T-cell (primary cell): Measurements from ENCODE around the gene PTPRT. TPM values are rescaled to one million over a fixed set of nuclear protein-coding genes. Genes with fewer than 3 reads are reported as not detected.

Experiments
- ATAC-seq, 4 experiments: fragments of 200-7000 bp in 3 of 4; fragments of 150-1000 bp in 1 of 4; cut with Tn5 transposase; replicated peaks in 1 of 4; 1 replicate in 3 of 4; 2 replicates in 1 of 4; pipeline ENCODE4 v1.10.0; 2021; ENCODE audit warnings: moderate library complexity in 3 of 4, mild to moderate bottlenecking in 2 of 4, moderate number of reproducible peaks in 1 of 4
- CTCF ChIA-PET, 2 donors: fragments of 300-600 bp; sonication (Branson Sonifier 250); formaldehyde crosslinking; loops; one replicate each; lab custom pipeline; 2022; ENCODE audit warnings: antibody characterized with exemption in 2 of 2; lab: Charles Lee
- POLR2A ChIA-PET, 2 donors: fragments of 300-600 bp; sonication (Branson Sonifier 250); formaldehyde crosslinking; loops; one replicate each; lab custom pipeline; 2022; ENCODE audit warnings: antibody characterized with exemption in 2 of 2; lab: Charles Lee
- DNase-seq, 35 experiments: peaks; one replicate each; pipeline versions ENCODE4 v3.0.0 to v3.0.0-alpha.2; 2013 to 2023
- H3K27ac ChIP-seq: one replicate; pipeline ENCODE4 v1.5.1; 2013; ENCODE audit warnings: low read length
- H3K27me3 ChIP-seq, 2 experiments: replicated peaks in 1 of 2; 1 replicate in 1 of 2; 2 replicates in 1 of 2; pipeline versions ENCODE4 v1.6.1 to v1.7.0; 2013; ENCODE audit warnings: low read length in 1 of 2, mixed read lengths in 1 of 2; ENCODE audit not compliant: control insufficient read depth in 2 of 2, insufficient read depth in 2 of 2; ENCODE audit errors: extremely low read depth in 1 of 2
- H3K36me3 ChIP-seq, 2 donors: 1 replicate in 1 of 2; 2 replicates in 1 of 2; pipeline versions ENCODE4 v1.6.1 to v1.7.0; 2013; ENCODE audit warnings: low read length in 1 of 2; ENCODE audit not compliant: control insufficient read depth in 2 of 2, insufficient read depth in 1 of 2; ENCODE audit errors: extremely low read depth in 1 of 2
- H3K4me1 ChIP-seq, 2 experiments: 1 replicate in 1 of 2; 2 replicates in 1 of 2; pipeline versions ENCODE4 v1.6.1 to v1.7.0; 2013; ENCODE audit warnings: low read length in 2 of 2, mixed read lengths in 1 of 2; ENCODE audit not compliant: insufficient read depth in 2 of 2, control insufficient read depth in 1 of 2; ENCODE audit errors: extremely low read depth in 1 of 2
- H3K4me3 ChIP-seq, 2 donors: 1 replicate in 1 of 2; 2 replicates in 1 of 2; pipeline versions ENCODE4 v1.5.1 to v1.7.0; 2013; ENCODE audit warnings: mild to moderate bottlenecking in 2 of 2, low read length in 1 of 2, moderate library complexity in 1 of 2; ENCODE audit not compliant: control insufficient read depth in 1 of 2; ENCODE audit errors: extremely low read depth in 1 of 2
- H3K9me3 ChIP-seq: 2 replicates; pipeline ENCODE4 v1.7.0; 2013
- H3K27ac Mint-ChIP-seq, 2 donors: one replicate each; pipeline ENCODE4 v1.8.0; 2020 to 2021; ENCODE audit warnings: mild to moderate bottlenecking in 2 of 2, mixed read lengths in 2 of 2
- H3K27me3 Mint-ChIP-seq, 2 donors: one replicate each; pipeline ENCODE4 v1.8.0; 2021 to 2022; ENCODE audit warnings: mixed read lengths in 2 of 2
- H3K36me3 Mint-ChIP-seq: one replicate; pipeline ENCODE4 v1.8.0; 2021; ENCODE audit warnings: mixed read lengths
- H3K4me1 Mint-ChIP-seq, 3 donors: one replicate each; pipeline ENCODE4 v1.8.0; 2020 to 2022; ENCODE audit warnings: mixed read lengths in 3 of 3, mild to moderate bottlenecking in 1 of 3
- H3K4me3 Mint-ChIP-seq, 3 donors: one replicate each; pipeline ENCODE4 v1.8.0; 2020 to 2022; ENCODE audit warnings: mild to moderate bottlenecking in 3 of 3, mixed read lengths in 3 of 3, moderate library complexity in 3 of 3
- H3K9me3 Mint-ChIP-seq, 3 donors: one replicate each; pipeline ENCODE4 v1.8.0; 2020 to 2022; ENCODE audit warnings: mixed read lengths in 3 of 3
- WGBS: methylation state at CpG from one replicate; pipeline ENCODE4 v1.1.5; 2013; ENCODE audit warnings: missing lambda C conversion rate; ENCODE audit not compliant: insufficient coverage; 5-methylcytosine and 5-hydroxymethylcytosine counted together
- total RNA-seq, 35 experiments: library from RNA in 6 of 35; stranded (reverse) in 6 of 35; fragments of 120-200 nt in 1 of 35; gene quantifications; one replicate each; pipeline versions ENCODE4 v1.2.1 to v1.2.4 and lab custom pipeline; 2013 to 2026

PTPRT gene
- total RNA-seq, 5 donors from 2014 or later (not counting 1 experiment from before 2014, with no cell fraction given): not detected

- Histone ChIP-seq H3K27me3 (no peaks in the 10 kb centered on the region), H3K4me3 (no peak overlapping the region), H3K9me3 (no peaks in the 10 kb centered on the region), H3K4me1 (no peaks in the 10 kb centered on the region), H3K36me3 (no peaks in the 10 kb centered on the region), H3K27ac (no peak overlapping the region)
- H3K4me3 Mint-ChIP-seq: no peak overlapping the region
- no peak overlapping the region for H3K27ac Mint-ChIP-seq
- H3K9me3 Mint-ChIP-seq: peaks cover 4 to 12% (median 5%) of the 10 kb centered on the region in 3 donors
- H3K36me3 Mint-ChIP-seq: no peaks in the 10 kb centered on the region
- no CpG with 5 or more reads among the region's 5 CpGs for WGBS
- H3K27me3 Mint-ChIP-seq: no peaks in the 10 kb centered on the region
- DNase-seq (no peak), ATAC-seq (no peak)
- no peaks in the 10 kb centered on the region for H3K4me1 Mint-ChIP-seq
- ChIA-PET POLR2A (no interaction called here), CTCF (no interaction called here)
Measured at GRCh38 chr20:43007525-43007924, 182.2 kb downstream of the PTPRT start.

DNA sequence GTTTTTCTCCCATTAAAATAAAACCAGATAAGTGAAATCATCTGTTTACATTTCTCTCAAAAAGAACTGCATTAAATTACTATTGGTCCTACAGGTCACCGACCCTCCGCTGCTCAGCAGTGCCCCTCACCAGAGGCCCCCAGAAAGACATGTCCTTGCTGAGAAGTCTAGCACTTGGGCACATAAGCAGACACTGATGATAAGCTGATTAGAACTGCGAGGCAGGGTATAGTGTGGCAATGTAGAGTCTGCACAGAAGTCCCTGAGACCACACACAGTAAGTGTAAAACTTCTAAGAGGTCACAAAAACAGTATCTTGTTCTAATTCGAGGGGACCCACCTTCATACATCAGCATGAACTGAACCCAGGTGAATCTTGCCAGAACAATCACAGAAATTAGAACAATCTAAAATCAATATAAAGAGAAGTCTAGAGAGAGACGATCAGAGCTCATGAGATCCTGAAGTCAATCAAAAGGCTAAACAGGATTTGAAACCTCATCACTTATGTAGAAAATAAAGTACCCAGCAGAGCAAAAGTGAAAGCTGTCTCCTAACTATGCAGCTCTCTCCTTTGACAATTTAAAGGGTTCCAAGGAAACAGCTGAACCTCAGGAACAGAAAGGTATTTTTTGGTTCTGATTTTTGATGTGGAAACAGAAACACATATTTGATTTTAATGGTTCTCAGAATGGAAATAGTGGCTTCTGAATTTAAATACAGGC is 182.9 kb downstream of the PTPRT start:
- 76% methylated on average over 3 of the region's 5 CpGs for WGBS

GRCh38 chr20:43003318-43003944 is 186.3 kb downstream of the PTPRT start:
- Histone ChIP-seq H3K27ac (no peak overlapping the region), H3K36me3 (no peaks in the 10 kb centered on the region), H3K9me3 (no peaks in the 10 kb centered on the region), H3K4me1 (no peaks in the 10 kb centered on the region), H3K4me3 (no peak overlapping the region), H3K27me3 (no peaks in the 10 kb centered on the region)
- no peaks in the 10 kb centered on the region for H3K27me3 Mint-ChIP-seq
- H3K4me1 Mint-ChIP-seq: no peaks in the 10 kb centered on the region
- ChIA-PET CTCF (no interaction called here), POLR2A (no interaction called here)
- no peak for ATAC-seq
- peaks cover 0 to 4% (median 0%) of the 10 kb centered on the region in 3 donors for H3K9me3 Mint-ChIP-seq
- no peak overlapping the region for H3K27ac Mint-ChIP-seq
- H3K4me3 Mint-ChIP-seq: no peak overlapping the region
- H3K36me3 Mint-ChIP-seq: no peaks in the 10 kb centered on the region
- DNase-seq: no peak
- 83% methylated on average over 2 of the region's 6 CpGs for WGBS

More for the DNA sequence above, 182.9 kb downstream of the PTPRT start:
- Mint-ChIP-seq H3K27me3 (no peaks in the 10 kb centered on the region), H3K27ac (no peak overlapping the region), H3K36me3 (no peaks in the 10 kb centered on the region), H3K4me1 (no peaks in the 10 kb centered on the region), H3K9me3 (peaks cover 4 to 9% (median 5%) of the 10 kb centered on the region in 3 donors), H3K4me3 (no peak overlapping the region)
- DNase-seq: no peak
- no peaks in the 10 kb centered on the region for H3K9me3 ChIP-seq
- ATAC-seq: no peak
- POLR2A ChIA-PET: no interaction called here
- CTCF ChIA-PET: no interaction called here
- no peaks in the 10 kb centered on the region for H3K27me3 ChIP-seq
- H3K4me1 ChIP-seq: no peaks in the 10 kb centered on the region
- H3K36me3 ChIP-seq: no peaks in the 10 kb centered on the region
- no peak overlapping the region for H3K27ac ChIP-seq
- H3K4me3 ChIP-seq: no peak overlapping the region

DNA sequence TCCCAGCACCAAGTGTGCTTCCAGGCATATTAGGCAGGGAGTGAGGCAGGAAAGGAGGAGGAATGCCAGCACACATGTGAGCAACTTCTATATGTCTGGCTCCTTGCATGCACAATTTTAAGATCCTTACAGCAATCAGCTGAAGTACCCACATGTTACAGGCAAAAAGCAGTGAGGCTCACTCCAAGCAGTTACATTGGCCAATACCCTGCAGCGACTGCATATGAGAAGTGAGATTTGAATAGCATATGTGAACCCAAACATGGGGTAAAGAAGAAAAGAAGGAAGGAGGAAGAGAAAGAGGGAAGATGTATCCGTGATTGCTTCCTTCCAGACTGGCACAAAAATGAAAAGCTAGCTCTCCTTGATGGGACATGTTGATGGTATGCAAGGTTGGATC is 193.6 kb downstream of the PTPRT start:
- CTCF ChIA-PET: no interaction called here
- Mint-ChIP-seq H3K36me3 (no peaks in the 10 kb centered on the region), H3K4me3 (no peak overlapping the region), H3K27ac (no peak overlapping the region), H3K27me3 (no peaks in the 10 kb centered on the region), H3K9me3 (peaks cover 0 to 6% (median 6%) of the 10 kb centered on the region in 3 donors), H3K4me1 (no peaks in the 10 kb centered on the region)
- DNase-seq: no peak
- Histone ChIP-seq H3K4me1 (no peaks in the 10 kb centered on the region), H3K27me3 (no peaks in the 10 kb centered on the region), H3K36me3 (no peaks in the 10 kb centered on the region), H3K4me3 (no peak overlapping the region), H3K27ac (no peak overlapping the region), H3K9me3 (no peaks in the 10 kb centered on the region)
- ATAC-seq: no peak
- POLR2A ChIA-PET: no interaction called here
- 30% methylated on average over 2 of the region's 2 CpGs for WGBS

GRCh38 chr20:42988319-42988718 is 201.4 kb downstream of the PTPRT start:
- no peak for DNase-seq
- Mint-ChIP-seq H3K9me3 (peaks cover 0 to 6% (median 6%) of the 10 kb centered on the region in 3 donors), H3K4me1 (no peaks in the 10 kb centered on the region), H3K27me3 (peaks cover 0 to 3% of the 10 kb centered on the region in 2 donors), H3K4me3 (no peak overlapping the region), H3K27ac (no peak overlapping the region), H3K36me3 (no peaks in the 10 kb centered on the region)
- CTCF ChIA-PET: no interaction called here
- Histone ChIP-seq H3K36me3 (no peaks in the 10 kb centered on the region), H3K9me3 (no peaks in the 10 kb centered on the region), H3K4me1 (no peaks in the 10 kb centered on the region), H3K4me3 (no peak overlapping the region), H3K27ac (no peak overlapping the region), H3K27me3 (no peaks in the 10 kb centered on the region)
- WGBS: 78% methylated on average over 4 of the region's 5 CpGs
- ATAC-seq: no peak
- POLR2A ChIA-PET: no interaction called here

DNA sequence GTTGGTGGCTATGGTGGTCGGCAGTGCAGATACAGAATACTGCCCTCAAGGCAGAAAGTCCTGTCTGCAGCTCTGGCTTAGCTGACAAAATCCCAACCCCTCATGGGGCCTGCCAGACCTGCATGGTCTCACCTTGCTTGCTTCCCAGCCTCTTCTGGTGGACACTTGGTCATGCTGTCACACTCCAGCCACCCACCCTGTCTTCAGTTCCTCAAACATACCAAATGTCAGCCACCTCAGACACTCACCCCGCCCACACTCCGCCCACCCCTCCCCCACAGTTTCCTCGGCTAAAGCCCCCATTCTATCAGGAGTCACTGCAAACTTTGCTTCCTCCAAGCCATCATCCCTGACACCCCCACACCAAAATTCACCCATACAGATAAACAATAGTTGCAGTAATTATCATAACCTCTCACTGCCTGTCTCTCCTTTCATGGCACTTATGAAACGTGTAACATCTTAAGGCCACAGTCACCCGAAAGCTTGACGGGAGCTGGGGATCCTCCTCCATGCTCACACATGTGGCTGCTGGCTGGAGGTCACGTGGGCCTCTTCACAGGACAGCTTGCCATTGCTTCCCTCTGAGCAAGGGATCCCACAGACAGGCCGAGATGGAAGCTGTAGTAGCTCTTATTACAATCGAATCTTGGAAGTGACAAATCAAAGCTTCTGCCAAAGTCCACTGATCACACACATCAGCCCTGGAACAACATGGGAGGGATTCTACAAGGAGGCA is 202.2 kb downstream of the PTPRT start:
- Mint-ChIP-seq H3K27me3 (peaks cover 0 to 3% of the 10 kb centered on the region in 2 donors), H3K4me1 (no peaks in the 10 kb centered on the region), H3K9me3 (peaks cover 0 to 11% (median 5%) of the 10 kb centered on the region in 3 donors), H3K27ac (no peak overlapping the region), H3K36me3 (no peaks in the 10 kb centered on the region), H3K4me3 (no peak overlapping the region)
- no peak overlapping the region for H3K27ac ChIP-seq
- POLR2A ChIA-PET: no interaction called here
- H3K27me3 ChIP-seq: no peaks in the 10 kb centered on the region
- H3K4me3 ChIP-seq: no peak overlapping the region
- H3K36me3 ChIP-seq: no peaks in the 10 kb centered on the region
- no peaks in the 10 kb centered on the region for H3K9me3 ChIP-seq
- CTCF ChIA-PET: no interaction called here
- ATAC-seq (no peak), DNase-seq (no peak)
- H3K4me1 ChIP-seq: no peaks in the 10 kb centered on the region
- 68% methylated on average over 10 of the region's 10 CpGs for WGBS
